GM12865 (cell line): Measurements from ENCODE around the gene HAPSTR1.
A peak's percentile ranks its signal among the peaks of the same experiment; 100 is the strongest.
"Not testable (repeated sequence)": the region's sequence is repeated elsewhere in the genome, so short reads cannot be mapped to it uniquely, and the experiment has no call there.

ENCODE experiments used
- DNase-seq: peaks from one replicate; pipeline ENCODE4 v3.0.0; 2010; ENCODE audit warnings: low read depth
- H3K4me3 ChIP-seq: 2 replicates; pipeline ENCODE4 v1.5.1; 2011; ENCODE audit warnings: mild to moderate bottlenecking, low read depth, low read length, control low read depth
- CTCF ChIP-seq: IDR thresholded peaks from 2 replicates; pipeline ENCODE4 v1.5.1; 2011; ENCODE audit warnings: low read length, control low read depth, low read depth, inconsistent platforms; ENCODE audit not compliant: insufficient read depth; ENCODE audit errors: missing control alignments

Gene HAPSTR1

GRCh38 chr16:9081158-9081557, 10.3 kb upstream of the HAPSTR1 start:
- no peak for TF ChIP-seq CTCF
- DNase-seq, result no peak
- H3K4me3 ChIP-seq, result no peak overlapping the region

GRCh38 chr16:9081843-9082242, 9.6 kb upstream of the HAPSTR1 start:
- TF ChIP-seq CTCF, result no peak
- DNase-seq, result no peak

GRCh38 chr16:9082422-9082821, 9.0 kb upstream of the HAPSTR1 start:
- no peak for TF ChIP-seq CTCF
- DNase-seq, result no peak
- H3K4me3 ChIP-seq, result no peak overlapping the region

More at GRCh38 chr16:9081843-9082242, 9.6 kb upstream of the HAPSTR1 start:
- no peak overlapping the region for H3K4me3 ChIP-seq

GRCh38 chr16:9087733-9088132, 3.7 kb upstream of the HAPSTR1 start:
- DNase-seq, H3K4me3 ChIP-seq: not testable (repeated sequence)

- DNase-seq, result no peak
- no peak overlapping the region for H3K4me3 ChIP-seq
- no peak for TF ChIP-seq CTCF
Measured at GRCh38 chr16:9088848-9089247, 2.6 kb upstream of the HAPSTR1 start.

- no peak for DNase-seq
- H3K4me3 ChIP-seq, result peak overlapping the region; percentile 72
- no peak for TF ChIP-seq CTCF
Measured at GRCh38 chr16:9089660-9090059, 1.8 kb upstream of the HAPSTR1 start.

GRCh38 chr16:9090101-9090959, 1.1 kb upstream of the HAPSTR1 start:
- H3K4me3 ChIP-seq, result peak overlapping the region; percentile 72
- peak; percentile 54 for DNase-seq
- TF ChIP-seq CTCF, result no peak
